ENCODE results near the gene EAPP.
"Not testable (repeated sequence)": the region's sequence is repeated elsewhere in the genome, so short reads cannot be mapped to it uniquely, and the experiment has no call there.

EAPP gene

DNA sequence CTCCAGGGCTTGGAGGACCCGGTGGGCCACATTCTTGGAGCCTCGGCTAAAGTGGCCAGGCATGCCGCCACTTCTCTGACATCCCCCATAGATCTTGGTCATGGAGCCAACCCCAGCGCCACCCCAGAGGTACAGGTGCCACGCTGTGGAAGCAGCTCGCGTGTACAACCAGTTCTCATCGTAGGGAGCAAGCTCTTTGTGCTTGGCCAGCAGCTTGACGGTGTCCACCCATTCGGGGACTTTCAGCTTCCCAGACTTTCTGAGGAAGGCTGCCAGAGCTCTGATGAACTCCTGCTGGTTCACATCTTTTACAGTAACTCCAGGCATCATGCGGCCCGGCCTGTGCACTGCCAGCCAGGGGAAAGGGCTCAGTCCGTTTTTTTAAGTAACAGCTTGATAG lies 29.3 kb upstream of the EAPP start:
- DNase-seq (ENCODE audit: extremely low read depth, low read depth): no peak
- TF ChIP-seq, protein P1, sequence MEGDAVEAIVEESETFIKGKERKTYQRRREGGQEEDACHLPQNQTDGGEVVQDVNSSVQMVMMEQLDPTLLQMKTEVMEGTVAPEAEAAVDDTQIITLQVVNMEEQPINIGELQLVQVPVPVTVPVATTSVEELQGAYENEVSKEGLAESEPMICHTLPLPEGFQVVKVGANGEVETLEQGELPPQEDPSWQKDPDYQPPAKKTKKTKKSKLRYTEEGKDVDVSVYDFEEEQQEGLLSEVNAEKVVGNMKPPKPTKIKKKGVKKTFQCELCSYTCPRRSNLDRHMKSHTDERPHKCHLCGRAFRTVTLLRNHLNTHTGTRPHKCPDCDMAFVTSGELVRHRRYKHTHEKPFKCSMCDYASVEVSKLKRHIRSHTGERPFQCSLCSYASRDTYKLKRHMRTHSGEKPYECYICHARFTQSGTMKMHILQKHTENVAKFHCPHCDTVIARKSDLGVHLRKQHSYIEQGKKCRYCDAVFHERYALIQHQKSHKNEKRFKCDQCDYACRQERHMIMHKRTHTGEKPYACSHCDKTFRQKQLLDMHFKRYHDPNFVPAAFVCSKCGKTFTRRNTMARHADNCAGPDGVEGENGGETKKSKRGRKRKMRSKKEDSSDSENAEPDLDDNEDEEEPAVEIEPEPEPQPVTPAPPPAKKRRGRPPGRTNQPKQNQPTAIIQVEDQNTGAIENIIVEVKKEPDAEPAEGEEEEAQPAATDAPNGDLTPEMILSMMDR (IDR thresholded peaks at IDR 0.05; ENCODE audit: low read depth, low read length, missing control alignments): no peak
- no peak overlapping the region for H3K4me3 ChIP-seq (replicated peaks; ENCODE audit: low read depth, low read length)

DNA sequence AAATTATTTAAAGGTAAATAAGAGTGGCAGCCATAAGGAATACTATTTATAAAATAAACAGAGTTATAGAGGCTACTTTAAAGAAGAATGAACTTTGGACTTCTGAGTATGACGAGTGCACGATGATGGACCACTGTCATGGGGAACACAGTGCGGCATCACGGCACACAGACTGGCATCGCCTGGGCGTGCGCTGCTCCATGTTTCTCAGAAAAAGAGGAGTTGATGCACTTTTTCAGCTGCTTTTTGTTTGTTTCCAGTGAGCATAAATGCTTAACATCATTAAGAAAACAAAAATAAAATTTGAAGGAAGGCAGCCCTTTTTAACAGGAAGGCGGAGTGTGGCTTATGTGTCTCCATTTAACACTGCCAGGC lies 23.3 kb upstream of the EAPP start:
- TF ChIP-seq, protein P1 (IDR thresholded peaks at IDR 0.05; ENCODE audit: low read depth, low read length, missing control alignments): no peak
- DNase-seq (ENCODE audit: extremely low read depth, low read depth): no peak
- no peak overlapping the region for H3K4me3 ChIP-seq (replicated peaks; ENCODE audit: low read depth, low read length)

DNA sequence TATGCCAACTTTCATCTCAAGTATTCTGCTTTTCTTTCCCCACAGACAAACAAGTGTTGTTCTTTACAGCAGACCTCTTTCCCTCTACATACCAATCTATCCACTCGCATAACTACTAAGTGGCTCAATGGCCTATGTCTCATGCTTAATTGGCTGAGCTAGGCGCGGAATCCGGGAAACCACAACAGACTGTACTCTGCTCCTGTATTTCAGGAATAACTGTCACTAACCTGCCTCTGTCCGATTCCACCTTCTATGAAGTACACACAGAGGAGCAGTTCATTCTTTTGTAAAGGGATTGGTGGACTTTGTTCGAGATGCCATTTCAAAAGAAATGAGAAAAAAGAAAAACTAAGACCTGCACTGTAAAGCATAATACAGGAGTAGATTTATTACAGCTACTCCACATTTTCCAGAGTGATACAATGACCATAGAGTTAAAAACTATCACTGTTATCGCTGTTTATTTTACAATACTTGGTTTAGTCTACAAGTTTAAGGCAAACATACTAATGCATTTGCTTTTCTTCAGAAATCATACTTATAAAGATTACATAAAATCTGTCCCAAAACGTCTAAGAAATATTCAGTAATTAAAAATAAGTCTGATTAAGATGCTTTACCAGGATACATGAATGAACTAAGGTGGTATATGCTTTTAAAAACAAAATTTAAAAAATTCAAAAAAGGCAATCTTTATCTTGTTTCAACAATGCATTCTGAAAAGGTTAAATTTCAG lies 22.7 kb upstream of the EAPP start:
- DNase-seq (ENCODE audit: extremely low read depth, low read depth); H3K4me3 ChIP-seq (replicated peaks; ENCODE audit: low read depth, low read length): not testable (repeated sequence)

GRCh38 chr14:34556498-34556829 lies 17.0 kb upstream of the EAPP start:
- not testable (repeated sequence) for DNase-seq (ENCODE audit: extremely low read depth, low read depth); H3K4me3 ChIP-seq (replicated peaks; ENCODE audit: low read depth, low read length)

DNA sequence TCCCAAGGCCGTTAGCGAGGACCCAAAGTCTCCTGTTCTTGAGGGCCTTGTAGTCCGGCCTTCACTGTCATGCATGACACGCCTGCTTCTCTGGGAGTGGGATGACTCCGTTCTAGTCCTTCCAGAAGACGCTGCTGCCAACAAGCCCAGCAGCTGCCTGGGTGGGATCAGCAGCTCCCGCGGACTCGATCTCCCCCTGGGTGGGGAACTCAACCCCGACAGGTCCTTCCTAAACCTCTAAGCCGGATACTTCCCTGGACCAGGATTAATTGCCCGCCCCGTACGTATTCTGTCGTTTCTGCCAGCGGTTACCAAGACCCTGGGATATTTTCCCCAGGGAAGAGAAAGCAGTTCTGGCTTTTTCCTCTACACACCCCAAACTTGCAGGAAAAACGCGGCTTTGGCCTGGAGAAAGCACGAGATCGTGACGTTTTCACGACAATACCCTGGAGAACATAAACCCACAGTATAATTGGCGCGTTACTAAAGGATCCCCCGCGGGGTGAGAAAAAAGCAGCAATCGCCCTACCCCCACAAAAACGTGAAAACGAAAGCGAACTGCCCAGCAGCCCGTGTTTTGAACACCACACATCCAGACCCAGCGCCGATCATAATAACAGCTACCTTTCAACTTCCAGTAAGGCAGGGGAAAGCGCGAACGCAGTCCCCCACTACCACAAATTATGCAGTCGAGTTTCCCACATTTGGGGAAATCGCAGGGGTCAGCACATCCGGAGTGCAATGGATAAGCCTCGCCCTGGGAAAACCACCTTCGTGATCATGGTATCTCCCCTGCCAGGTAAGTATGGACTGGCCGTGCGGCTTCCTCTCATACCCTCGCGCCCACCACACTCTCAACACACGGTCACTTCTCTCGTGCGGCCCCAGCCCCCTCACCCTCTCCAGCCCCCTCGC lies 16.3 kb upstream of the EAPP start:
- not testable (repeated sequence) for DNase-seq (ENCODE audit: extremely low read depth, low read depth); H3K4me3 ChIP-seq (replicated peaks; ENCODE audit: low read depth, low read length)

- DNase-seq (ENCODE audit: extremely low read depth, low read depth): no peak
- TF ChIP-seq, protein P1 (IDR thresholded peaks at IDR 0.05; ENCODE audit: low read depth, low read length, missing control alignments): no peak
- H3K4me3 ChIP-seq (replicated peaks; ENCODE audit: low read depth, low read length): no peak overlapping the region
Measured at GRCh38 chr14:34554540-34555250, 15.2 kb upstream of the EAPP start.

DNA sequence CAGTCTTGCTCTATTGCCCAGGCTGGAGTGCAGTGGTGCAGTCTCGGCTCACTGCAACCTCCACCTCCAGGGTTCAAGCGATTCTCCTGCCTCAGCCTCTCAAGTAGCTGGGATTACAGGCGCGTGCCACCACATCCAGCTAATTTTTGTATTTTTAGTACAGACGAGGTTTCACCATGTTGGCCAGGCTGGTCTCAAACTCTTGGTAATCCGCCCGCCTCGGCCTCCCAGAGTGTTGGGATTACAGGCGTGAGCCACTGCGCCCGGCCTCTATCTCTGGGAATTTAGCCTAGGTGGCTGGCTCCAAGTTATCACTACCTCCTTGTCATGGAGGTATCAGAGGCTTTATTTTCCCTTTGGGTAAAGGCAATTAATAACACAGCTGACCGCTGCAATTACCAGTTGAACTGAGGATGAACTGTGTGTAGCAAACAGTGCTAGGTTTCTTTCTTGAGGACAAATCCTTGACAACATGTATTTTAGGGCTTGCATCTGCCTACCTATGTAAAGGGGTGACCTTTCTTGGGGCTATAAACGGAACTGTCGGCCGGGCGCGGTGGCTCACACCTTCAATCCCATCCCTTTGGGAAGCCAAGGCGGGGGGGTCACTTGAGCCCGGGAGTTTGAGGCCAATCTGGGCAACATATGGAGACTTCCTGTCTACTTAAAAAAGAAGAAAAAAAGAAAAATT lies 9.9 kb upstream of the EAPP start:
- not testable (repeated sequence) for DNase-seq (ENCODE audit: extremely low read depth, low read depth); H3K4me3 ChIP-seq (replicated peaks; ENCODE audit: low read depth, low read length)

- TF ChIP-seq, protein P1 (IDR thresholded peaks at IDR 0.05; ENCODE audit: low read depth, low read length, missing control alignments): no peak
- no peak overlapping the region for H3K4me3 ChIP-seq (replicated peaks; ENCODE audit: low read depth, low read length)
- no peak for DNase-seq (ENCODE audit: extremely low read depth, low read depth)
Measured at GRCh38 chr14:34548472-34548981, 9.0 kb upstream of the EAPP start.

DNA sequence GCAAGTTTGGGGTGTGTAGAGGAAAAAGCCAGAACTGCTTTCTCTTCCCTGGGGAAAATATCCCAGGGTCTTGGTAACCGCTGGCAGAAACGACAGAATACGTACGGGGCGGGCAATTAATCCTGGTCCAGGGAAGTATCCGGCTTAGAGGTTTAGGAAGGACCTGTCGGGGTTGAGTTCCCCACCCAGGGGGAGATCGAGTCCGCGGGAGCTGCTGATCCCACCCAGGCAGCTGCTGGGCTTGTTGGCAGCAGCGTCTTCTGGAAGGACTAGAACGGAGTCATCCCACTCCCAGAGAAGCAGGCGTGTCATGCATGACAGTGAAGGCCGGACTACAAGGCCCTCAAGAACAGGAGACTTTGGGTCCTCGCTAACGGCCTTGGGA lies 7.6 kb upstream of the EAPP start:
- not testable (repeated sequence) for DNase-seq (ENCODE audit: extremely low read depth, low read depth); H3K4me3 ChIP-seq (replicated peaks; ENCODE audit: low read depth, low read length)

DNA sequence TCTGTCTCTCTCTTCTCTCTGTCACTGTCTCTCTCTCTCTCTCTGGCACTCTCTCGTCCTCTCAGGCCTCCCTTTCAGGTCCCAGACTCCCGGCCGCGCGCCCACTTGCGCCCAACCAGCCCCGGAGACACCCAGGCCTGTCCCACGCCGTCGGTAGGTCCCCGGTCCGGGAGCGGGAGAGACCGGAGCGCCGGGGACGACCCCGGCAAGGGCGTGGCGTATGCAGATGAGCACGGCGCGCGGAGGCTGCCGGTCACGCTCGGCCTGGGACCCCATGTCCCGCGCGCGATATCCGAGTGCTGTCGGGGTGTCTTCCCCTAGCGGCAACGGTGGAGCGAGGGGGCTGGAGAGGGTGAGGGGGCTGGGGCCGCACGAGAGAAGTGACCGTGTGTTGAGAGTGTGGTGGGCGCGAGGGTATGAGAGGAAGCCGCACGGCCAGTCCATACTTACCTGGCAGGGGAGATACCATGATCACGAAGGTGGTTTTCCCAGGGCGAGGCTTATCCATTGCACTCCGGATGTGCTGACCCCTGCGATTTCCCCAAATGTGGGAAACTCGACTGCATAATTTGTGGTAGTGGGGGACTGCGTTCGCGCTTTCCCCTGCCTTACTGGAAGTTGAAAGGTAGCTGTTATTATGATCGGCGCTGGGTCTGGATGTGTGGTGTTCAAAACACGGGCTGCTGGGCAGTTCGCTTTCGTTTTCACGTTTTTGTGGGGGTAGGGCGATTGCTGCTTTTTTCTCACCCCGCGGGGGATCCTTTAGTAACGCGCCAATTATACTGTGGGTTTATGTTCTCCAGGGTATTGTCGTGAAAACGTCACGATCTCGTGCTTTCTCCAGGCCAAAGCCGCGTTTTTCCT lies 7.0 kb upstream of the EAPP start:
- H3K4me3 ChIP-seq (replicated peaks; ENCODE audit: low read depth, low read length); DNase-seq (ENCODE audit: extremely low read depth, low read depth): not testable (repeated sequence)

DNA sequence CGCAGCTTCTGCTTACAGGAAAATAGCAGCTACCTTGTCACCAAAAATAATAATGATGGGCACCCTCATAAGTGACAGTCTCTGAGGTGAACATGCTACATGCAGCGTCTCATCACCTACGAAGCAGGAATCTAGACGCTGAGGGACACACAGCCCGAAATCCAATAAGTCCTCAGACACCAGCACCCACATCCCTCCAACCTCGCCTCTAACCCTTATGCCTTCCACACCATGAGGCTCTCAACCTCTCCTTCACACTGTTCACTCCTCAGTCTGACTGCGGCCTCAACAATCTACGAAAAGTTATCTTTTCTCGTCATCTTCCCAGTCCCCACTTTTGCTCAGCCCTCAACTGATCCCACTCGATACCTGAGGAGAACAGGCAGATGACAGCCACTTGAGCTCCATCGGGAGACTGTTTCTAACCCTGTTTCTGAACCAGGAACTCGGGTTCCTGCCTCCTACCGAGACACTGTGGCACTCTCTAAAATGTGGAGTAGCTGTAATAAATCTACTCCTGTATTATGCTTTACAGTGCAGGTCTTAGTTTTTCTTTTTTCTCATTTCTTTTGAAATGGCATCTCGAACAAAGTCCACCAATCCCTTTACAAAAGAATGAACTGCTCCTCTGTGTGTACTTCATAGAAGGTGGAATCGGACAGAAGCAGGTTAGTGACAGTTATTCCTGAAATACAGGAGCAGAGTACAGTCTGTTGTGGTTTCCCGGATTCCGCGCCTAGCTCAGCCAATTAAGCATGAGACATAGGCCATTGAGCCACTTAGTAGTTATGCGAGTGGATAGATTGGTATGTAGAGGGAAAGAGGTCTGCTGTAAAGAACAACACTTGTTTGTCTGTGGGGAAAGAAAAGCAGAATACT lies 919 bp upstream of the EAPP start:
- not testable (repeated sequence) for DNase-seq (ENCODE audit: extremely low read depth, low read depth)
- peak overlapping the region; percentile 79 for H3K4me3 ChIP-seq (replicated peaks; ENCODE audit: low read depth, low read length)
